ENCODE measurements around the gene GPER1.

DNA sequence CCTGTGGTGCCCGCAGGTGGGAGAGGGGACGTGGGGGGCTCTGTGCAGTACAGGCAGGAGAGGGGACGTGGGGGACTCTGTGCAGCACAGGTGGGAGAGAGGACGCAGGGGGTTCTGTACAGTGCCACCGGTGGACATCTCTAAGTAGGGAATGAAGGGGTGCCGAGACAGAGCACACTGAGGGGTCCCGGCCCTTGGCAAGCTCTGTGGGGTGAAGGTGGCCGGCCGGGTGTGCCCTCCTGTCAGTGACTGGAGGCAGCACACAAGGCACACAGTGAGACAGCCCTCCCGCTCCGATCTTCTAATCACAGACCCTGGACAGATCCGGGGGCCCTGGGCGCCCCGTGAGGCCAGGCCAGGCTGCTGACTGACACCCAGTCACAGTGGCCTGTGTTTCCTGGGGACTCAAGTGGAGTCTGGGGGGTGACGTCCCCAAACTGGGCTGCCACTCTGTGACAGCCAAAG is 32.4 kb upstream of the GPER1 start:
- no peak for TF ChIP-seq EZH2 (IDR thresholded peaks at IDR 0.05; ENCODE audit: borderline replicate concordance, low read depth, low read length, severe bottlenecking)
- TF ChIP-seq, protein P1, sequence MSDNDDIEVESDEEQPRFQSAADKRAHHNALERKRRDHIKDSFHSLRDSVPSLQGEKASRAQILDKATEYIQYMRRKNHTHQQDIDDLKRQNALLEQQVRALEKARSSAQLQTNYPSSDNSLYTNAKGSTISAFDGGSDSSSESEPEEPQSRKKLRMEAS (IDR thresholded peaks at IDR 0.05; ENCODE audit: insufficient read depth, insufficient read length), result no peak
- TF ChIP-seq POLR2AphosphoS5 (IDR thresholded peaks at IDR 0.05; ENCODE audit: insufficient read depth, low read depth, low read length), result no peak
- TF ChIP-seq, protein P2, sequence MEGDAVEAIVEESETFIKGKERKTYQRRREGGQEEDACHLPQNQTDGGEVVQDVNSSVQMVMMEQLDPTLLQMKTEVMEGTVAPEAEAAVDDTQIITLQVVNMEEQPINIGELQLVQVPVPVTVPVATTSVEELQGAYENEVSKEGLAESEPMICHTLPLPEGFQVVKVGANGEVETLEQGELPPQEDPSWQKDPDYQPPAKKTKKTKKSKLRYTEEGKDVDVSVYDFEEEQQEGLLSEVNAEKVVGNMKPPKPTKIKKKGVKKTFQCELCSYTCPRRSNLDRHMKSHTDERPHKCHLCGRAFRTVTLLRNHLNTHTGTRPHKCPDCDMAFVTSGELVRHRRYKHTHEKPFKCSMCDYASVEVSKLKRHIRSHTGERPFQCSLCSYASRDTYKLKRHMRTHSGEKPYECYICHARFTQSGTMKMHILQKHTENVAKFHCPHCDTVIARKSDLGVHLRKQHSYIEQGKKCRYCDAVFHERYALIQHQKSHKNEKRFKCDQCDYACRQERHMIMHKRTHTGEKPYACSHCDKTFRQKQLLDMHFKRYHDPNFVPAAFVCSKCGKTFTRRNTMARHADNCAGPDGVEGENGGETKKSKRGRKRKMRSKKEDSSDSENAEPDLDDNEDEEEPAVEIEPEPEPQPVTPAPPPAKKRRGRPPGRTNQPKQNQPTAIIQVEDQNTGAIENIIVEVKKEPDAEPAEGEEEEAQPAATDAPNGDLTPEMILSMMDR (IDR thresholded peaks at IDR 0.05; ENCODE audit: extremely low read depth in 1 of 2, insufficient read depth in 1 of 2, low read depth in 1 of 2, low read length in 2 of 2), result no peak
- TF ChIP-seq POLR2A (IDR thresholded peaks at IDR 0.05; ENCODE audit: low read depth, low read length), result no peak
- no peak for TF ChIP-seq MYC (IDR thresholded peaks at IDR 0.05; ENCODE audit: low read depth, low read length)
